ENCODE measurements around the gene ZNHIT6. TPM values are rescaled to one million over a fixed set of nuclear protein-coding genes. Genes with fewer than 3 reads are reported as not detected.

Gene ZNHIT6
- total and polyA plus RNA-seq, 2 of the 8 experiments (the other 6 are each of a cell fraction or from before 2014, with no cell fraction given), result 5.9 to 17.2 TPM

DNA sequence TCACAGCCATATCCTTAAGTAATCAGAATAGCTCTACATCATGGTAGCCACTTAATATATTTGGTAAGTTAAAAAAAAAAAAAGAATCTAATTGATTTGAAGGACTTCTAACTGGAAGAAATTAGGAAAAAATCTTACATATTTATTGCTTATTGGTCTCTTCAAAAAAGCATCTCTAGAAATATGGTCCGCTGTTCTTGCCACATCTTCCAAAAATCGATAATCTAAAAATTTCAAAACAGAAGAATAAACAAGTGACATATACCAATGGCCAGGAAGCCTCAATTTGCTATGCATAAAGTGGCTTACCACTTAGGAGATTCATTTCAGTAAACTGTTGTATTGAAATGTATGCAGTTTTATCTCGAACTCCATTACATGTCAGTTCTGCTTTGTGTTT is 2.3 kb downstream of the ZNHIT6 start:
- no peak overlapping the region for H2AK5ac ChIP-seq (ENCODE audit: low read depth, low read length)
- H4K91ac ChIP-seq (replicated peaks; ENCODE audit: insufficient read length, low read length), result no peak overlapping the region
- no peaks in the 10 kb centered on the region for H3K27me3 ChIP-seq (replicated peaks in 1 of 4; ENCODE audit: control insufficient read depth in 3 of 4, extremely low read depth in 1 of 4, insufficient read depth in 3 of 4, low read length in 3 of 4)
- no peak for DNase-seq (ENCODE audit: low read depth in 1 of 2, low spot score in 2 of 2)
- H2BK120ac ChIP-seq (replicated peaks; ENCODE audit: low read depth, low read length), result no peak overlapping the region
- WGBS, 2 experiments (ENCODE audit: extremely low coverage in 1 of 2, insufficient coverage in 1 of 2, insufficient read length in 1 of 2, insufficient replicate concordance in 2 of 2, low coverage in 1 of 2, low lambda C conversion rate in 2 of 2, missing lambda C conversion rate in 1 of 2), result 93% methylated on average over 3 of the region's 3 CpGs; no CpG with 5 or more reads in 1 of the 2 experiments
- H3K9ac ChIP-seq (replicated peaks in 1 of 4; ENCODE audit: extremely low read depth in 1 of 4, low read depth in 3 of 4, low read length in 3 of 4), result no peak overlapping the region
- ChIA-PET POLR2A (ENCODE audit: partially characterized antibody) (interaction anchor here (1.9 kb wide), 1 partner anchor 124 kb away, joined by 8 read pairs; no protein-coding TSS in a partner anchor), CTCF (ENCODE audit: partially characterized antibody) (interaction anchor here (1.4 kb wide), 1 partner anchor 14 kb away, joined by 6 read pairs; no protein-coding TSS in a partner anchor)
- H3K23ac ChIP-seq (ENCODE audit: insufficient read length), result no peak overlapping the region
- H2BK5ac ChIP-seq (ENCODE audit: low read depth, low read length), result no peak overlapping the region
- H3K56ac ChIP-seq (replicated peaks; ENCODE audit: insufficient read length, low read depth, low read length), result no peak overlapping the region
- H3K4me2 ChIP-seq (ENCODE audit: insufficient read depth in 1 of 2, low read depth in 2 of 2, low read length in 2 of 2), result peak overlapping the region in 1 of 2 experiments; percentile 16; a peak in 2 of 4 replicates
- H4K20me1 ChIP-seq (replicated peaks in 1 of 2; ENCODE audit: control insufficient read depth in 1 of 2, insufficient read depth in 2 of 2, low read length in 2 of 2), result no peaks in the 10 kb centered on the region
- peaks cover 0 to 41% (median 20%) of the 10 kb centered on the region in 4 experiments; a peak in 5 of 8 replicates for H3K36me3 ChIP-seq (ENCODE audit: control insufficient read depth in 2 of 4, insufficient read depth in 4 of 4, low read length in 3 of 4)
- peaks cover 11% of the 10 kb centered on the region for H3K23me2 ChIP-seq (ENCODE audit: low read depth, low read length)
- peaks cover 0 to 4% (median 0%) of the 10 kb centered on the region in 4 experiments; a peak in 2 of 7 replicates for H3K4me1 ChIP-seq (replicated peaks in 1 of 4; ENCODE audit: control insufficient read depth in 3 of 4, insufficient read depth in 4 of 4, low read length in 3 of 4)
- H3K14ac ChIP-seq (ENCODE audit: insufficient read length), result no peak overlapping the region
- H3K79me2 ChIP-seq (ENCODE audit: control insufficient read depth in 1 of 2, insufficient read depth in 2 of 2, low read length in 2 of 2), result peaks cover 0 to 52% of the 10 kb centered on the region in 2 experiments; a peak in 3 of 4 replicates
- no peaks in the 10 kb centered on the region for H3K9me3 ChIP-seq (ENCODE audit: insufficient read depth in 2 of 2, low read depth in 1 of 2, low read length in 1 of 2)
- no peak overlapping the region for H4K5ac ChIP-seq (ENCODE audit: insufficient read length, low read depth, low read length)
- no peak overlapping the region for H2AFZ ChIP-seq (ENCODE audit: low read length)
- no peak overlapping the region for H4K8ac ChIP-seq (ENCODE audit: extremely low read depth, insufficient read depth, low read length)
- no peak overlapping the region for H3K18ac ChIP-seq (ENCODE audit: extremely low read depth, low read length)
- no peak overlapping the region for H2BK15ac ChIP-seq (ENCODE audit: low read length)
- no peak overlapping the region for H3K4ac ChIP-seq (replicated peaks; ENCODE audit: insufficient read length, low read depth, low read length)
- H3K4me3 ChIP-seq (ENCODE audit: extremely low read depth in 1 of 4, insufficient read depth in 2 of 4, low read depth in 3 of 4, low read length in 4 of 4), result no peak overlapping the region
- H2BK20ac ChIP-seq (ENCODE audit: low read length), result no peak overlapping the region
- no peak overlapping the region for H3K27ac ChIP-seq (ENCODE audit: low read depth, low read length)
- no peak overlapping the region for H2BK12ac ChIP-seq (ENCODE audit: low read depth, low read length)
- peaks cover 6% of the 10 kb centered on the region for H3K79me1 ChIP-seq (ENCODE audit: low read depth, low read length)
- no peak for FAIRE-seq
- TF ChIP-seq GTF2F1 (IDR thresholded peaks at IDR 0.05; ENCODE audit: borderline replicate concordance, low read depth, low read length) (no peak), TCF12 (IDR thresholded peaks at IDR 0.05; ENCODE audit: low read depth, low read length) (no peak), HDAC2 (IDR thresholded peaks at IDR 0.05; ENCODE audit: borderline replicate concordance in 1 of 2, low read depth in 2 of 2, low read length in 2 of 2) (no peak), SP2 (IDR thresholded peaks at IDR 0.05; ENCODE audit: low read length) (no peak), HDAC6 (IDR thresholded peaks at IDR 0.05; ENCODE audit: low read depth, low read length) (no peak), CREB1 (IDR thresholded peaks at IDR 0.05) (no peak), JUN (IDR thresholded peaks at IDR 0.05; ENCODE audit: low read depth, low read length) (no peak), JUND (IDR thresholded peaks at IDR 0.05; ENCODE audit: low read length) (no peak), CBX5 (IDR thresholded peaks at IDR 0.05; ENCODE audit: low read depth, low read length) (no peak), EP300 (IDR thresholded peaks at IDR 0.05; ENCODE audit: borderline replicate concordance in 1 of 2, low read depth in 2 of 2, low read length in 2 of 2) (no peak), POLR2A (IDR thresholded peaks at IDR 0.05; ENCODE audit: control extremely low read depth in 1 of 2, low read depth in 2 of 2, low read length in 2 of 2) (no peak), NANOG (IDR thresholded peaks at IDR 0.05; ENCODE audit: insufficient read depth, low read depth, low read length, poor library complexity, severe bottlenecking) (no peak)
